22Rv1 (cell line): ENCODE results near the gene CFAP57.
"Not testable (repeated sequence)": the region's sequence is repeated elsewhere in the genome, so short reads cannot be mapped to it uniquely, and the experiment has no call there.

Experiments used
- H3K27ac ChIP-seq: fragments of 450-650 bp; 2 replicates; pipeline ENCODE4 v1.5.1; 2017
- ZFX ChIP-seq: fragments of 450-650 bp; IDR thresholded peaks from 2 replicates; pipeline ENCODE4 v1.6.1; 2017; ENCODE audit warnings: antibody characterized with exemption, borderline replicate concordance
- TF ChIP-seq, protein P1 (sequence below): fragments of 450-650 bp; IDR thresholded peaks from 2 replicates; pipeline ENCODE4 v1.5.1; 2017; ENCODE audit warnings: mild to moderate bottlenecking

Gene CFAP57

DNA sequence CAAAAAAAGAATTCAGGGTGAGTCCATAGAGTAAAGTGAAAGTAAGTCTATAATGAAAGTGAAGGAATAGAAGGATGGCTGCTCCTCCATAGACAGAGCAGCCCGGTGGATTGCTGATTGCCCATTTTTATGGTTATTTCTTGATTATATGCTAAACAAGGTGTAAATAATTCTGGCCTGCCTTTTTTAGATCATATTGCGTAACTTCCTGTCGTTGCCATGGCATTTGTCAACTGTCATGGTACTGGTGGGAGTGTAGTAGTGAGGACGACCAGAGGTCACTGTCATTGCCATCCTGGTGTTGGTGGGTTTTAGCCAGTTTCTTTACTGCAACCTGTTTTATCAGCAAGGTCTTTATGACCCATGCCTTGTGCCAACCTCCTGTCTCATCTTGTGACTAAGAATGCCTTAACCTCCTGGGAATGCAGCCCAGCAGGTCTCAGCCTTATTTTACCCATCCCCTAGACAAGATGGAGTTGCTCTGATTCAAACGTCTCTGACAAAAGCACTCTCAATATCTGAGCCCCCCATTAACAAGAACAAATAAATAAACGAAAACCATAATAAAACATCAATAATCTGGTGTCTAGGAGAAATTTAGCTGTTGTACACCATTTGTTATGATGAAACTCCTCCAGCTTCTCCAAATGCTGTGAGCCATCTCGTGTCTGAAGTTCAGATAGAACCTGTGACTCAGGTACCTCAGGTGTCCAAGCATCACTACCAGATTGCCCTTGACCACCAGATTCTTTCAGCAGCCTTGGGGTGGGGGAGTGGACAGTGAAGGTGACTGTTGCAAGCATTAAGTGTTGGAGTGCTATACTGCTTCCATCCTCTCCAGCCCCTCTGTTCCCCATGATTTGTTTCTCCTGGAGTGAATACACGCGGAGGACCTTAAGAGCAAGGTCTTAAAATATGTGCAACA lies 36.0 kb upstream of the CFAP57 start:
- no peak overlapping the region for H3K27ac ChIP-seq
- TF ChIP-seq ZFX, result no peak
- TF ChIP-seq, protein P1, sequence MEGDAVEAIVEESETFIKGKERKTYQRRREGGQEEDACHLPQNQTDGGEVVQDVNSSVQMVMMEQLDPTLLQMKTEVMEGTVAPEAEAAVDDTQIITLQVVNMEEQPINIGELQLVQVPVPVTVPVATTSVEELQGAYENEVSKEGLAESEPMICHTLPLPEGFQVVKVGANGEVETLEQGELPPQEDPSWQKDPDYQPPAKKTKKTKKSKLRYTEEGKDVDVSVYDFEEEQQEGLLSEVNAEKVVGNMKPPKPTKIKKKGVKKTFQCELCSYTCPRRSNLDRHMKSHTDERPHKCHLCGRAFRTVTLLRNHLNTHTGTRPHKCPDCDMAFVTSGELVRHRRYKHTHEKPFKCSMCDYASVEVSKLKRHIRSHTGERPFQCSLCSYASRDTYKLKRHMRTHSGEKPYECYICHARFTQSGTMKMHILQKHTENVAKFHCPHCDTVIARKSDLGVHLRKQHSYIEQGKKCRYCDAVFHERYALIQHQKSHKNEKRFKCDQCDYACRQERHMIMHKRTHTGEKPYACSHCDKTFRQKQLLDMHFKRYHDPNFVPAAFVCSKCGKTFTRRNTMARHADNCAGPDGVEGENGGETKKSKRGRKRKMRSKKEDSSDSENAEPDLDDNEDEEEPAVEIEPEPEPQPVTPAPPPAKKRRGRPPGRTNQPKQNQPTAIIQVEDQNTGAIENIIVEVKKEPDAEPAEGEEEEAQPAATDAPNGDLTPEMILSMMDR, result no peak

DNA sequence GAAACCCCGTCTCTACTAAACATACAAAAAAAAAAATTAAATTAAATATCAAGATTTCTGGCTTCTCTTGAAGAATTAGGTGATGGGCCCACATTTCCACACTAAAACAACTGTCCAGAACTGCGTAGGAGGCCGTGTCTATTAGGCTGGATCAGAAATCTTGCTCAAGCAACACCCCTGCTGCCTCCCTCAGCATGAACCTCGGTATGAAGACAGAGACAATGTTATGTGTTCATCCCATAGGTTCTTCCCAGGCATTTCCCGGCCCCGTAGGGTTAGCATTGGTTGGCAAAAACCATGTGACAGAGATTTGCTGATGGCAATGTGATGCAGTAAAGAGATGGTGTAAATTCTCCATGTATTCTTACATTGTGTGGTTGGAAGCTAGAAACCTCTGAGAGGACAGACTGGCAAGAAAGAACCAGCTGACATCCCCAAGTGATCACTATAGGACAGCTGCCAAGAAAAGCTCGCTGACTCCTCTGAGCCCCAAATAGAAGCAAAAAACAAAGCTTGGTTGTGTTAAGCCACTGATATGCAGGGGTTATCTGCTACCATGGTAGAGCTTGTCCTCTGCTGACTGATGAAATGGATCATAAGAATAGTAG lies 34.6 kb upstream of the CFAP57 start:
- no peak for TF ChIP-seq ZFX
- TF ChIP-seq, protein P1, result no peak
- no peak overlapping the region for H3K27ac ChIP-seq

DNA sequence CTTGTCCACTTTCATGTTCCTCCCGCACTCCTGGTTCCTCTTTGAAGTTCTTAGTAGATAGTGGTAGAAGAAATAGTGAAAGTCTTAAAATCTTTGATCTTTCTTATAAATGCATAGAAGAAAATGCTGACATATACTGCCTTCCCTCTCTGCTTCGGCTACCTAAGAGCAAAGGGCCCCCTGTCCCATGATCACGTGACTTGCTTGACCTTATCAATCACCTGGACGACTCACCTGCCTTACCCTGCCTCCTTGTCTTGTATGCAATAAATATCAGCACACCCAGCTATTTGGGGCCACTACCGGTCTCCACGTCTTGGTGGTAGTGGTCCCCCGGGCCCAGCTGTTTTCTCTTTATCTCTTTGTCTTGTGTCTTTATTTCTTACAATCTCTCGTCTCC lies 32.8 kb upstream of the CFAP57 start:
- H3K27ac ChIP-seq, result not testable (repeated sequence)

DNA sequence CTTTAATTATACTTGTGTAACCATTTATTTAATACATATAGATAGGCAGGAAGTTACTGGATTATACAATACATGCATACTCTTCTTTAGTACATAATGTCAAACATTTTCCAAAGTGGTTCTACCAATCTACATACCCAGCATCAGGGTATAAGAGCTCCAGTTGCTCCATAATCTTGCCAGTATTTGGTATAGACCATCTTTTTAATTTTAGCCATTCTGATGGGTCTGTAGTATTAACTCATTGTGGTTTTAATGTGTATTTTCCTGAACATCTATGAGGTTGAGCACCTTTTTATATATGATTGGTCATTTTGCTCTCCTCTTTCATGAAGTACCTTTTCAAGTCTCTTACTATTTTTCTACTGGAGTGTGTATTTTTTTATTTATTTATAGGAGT lies 32.1 kb upstream of the CFAP57 start:
- no peak overlapping the region for H3K27ac ChIP-seq
- TF ChIP-seq, protein P1, result no peak
- TF ChIP-seq ZFX, result no peak

DNA sequence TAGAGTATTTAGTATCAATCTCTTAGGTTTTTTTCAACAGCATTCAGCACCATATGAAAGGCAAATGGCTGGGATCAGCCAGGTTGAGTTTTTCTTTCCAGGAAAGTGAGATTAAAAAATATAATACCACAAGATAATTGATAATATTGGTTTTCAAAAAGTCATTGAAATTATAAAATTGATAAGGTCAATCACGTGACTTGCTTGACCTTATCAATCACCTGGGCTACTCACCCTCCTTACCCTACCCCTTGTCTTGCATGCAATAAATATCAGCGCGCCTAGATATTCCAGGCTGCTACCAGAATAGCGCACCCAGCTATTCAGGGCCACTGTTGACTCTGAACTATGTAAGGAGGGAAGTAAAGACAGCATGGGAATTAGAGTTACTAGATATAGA lies 31.5 kb upstream of the CFAP57 start:
- TF ChIP-seq, protein P1, result no peak
- no peak for TF ChIP-seq ZFX
- no peak overlapping the region for H3K27ac ChIP-seq

DNA sequence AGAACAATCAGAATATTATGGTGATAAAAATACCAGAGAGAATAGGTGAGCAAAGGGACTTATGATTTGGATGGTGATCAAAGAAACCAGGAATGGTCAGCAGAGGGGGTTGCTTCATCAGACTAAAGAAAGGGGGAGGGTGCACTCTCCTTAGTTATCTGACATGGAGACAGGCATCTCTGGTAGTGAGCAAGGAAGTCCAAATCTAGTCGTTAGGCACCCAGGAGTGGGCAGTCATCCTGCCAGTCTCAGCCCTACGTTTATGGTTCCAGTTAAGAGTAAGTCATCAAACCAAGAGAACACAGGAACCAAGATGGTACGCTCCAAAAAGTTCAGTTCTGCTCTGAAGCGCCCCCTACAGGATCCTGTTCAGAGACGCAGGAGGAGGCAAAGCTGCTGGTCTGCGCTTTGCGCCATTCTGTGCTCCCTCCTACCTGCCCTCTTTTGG lies 28.7 kb upstream of the CFAP57 start:
- TF ChIP-seq, protein P1, result peak; percentile 73
- TF ChIP-seq ZFX, result no peak
- no peak overlapping the region for H3K27ac ChIP-seq

DNA sequence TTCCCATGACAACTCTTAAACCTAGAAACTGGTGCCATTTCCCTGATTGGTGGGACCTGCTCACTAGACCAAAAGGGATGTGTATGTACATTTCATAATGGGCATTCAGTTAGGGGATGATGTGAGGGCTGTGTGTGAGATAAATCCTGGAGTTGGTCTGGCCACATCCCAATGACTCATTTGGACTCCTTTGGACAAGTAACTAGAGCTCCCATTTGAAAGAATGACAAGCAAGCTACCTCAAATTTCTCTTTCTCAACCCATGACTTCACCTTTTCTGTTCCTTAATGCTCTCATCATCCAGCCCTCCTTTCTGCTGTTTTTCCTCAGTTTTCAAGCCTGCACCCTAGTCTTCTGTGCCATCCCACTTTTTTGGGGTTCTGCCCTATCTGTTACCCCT lies 27.9 kb upstream of the CFAP57 start:
- TF ChIP-seq, protein P1, result no peak
- no peak for TF ChIP-seq ZFX

More for the DNA sequence above, 27.9 kb upstream of the CFAP57 start:
- no peak overlapping the region for H3K27ac ChIP-seq
